HG03064 (cell line): ENCODE data around the gene HECTD2.
"Not testable (repeated sequence)": the region's sequence is repeated elsewhere in the genome, so short reads cannot be mapped to it uniquely, and the experiment has no call there.

ENCODE experiments used
- ATAC-seq: cut with Tn5 transposase; IDR thresholded peaks from one replicate; pipeline ENCODE4 v1.9.1; 2021; ENCODE audit warnings: low read depth; ENCODE audit not compliant: unreplicated experiment

The HECTD2 gene

GRCh38 chr10:91410638-91411371, 661 bp downstream of the HECTD2 start:
- no peak for ATAC-seq

GRCh38 chr10:91411621-91412020, 1.5 kb downstream of the HECTD2 start:
- ATAC-seq, result no peak

GRCh38 chr10:91412354-91413087, 2.4 kb downstream of the HECTD2 start:
- no peak for ATAC-seq

GRCh38 chr10:91415816-91416215, 5.7 kb downstream of the HECTD2 start:
- no peak for ATAC-seq

GRCh38 chr10:91416339-91416855, 6.3 kb downstream of the HECTD2 start:
- ATAC-seq, result no peak

- no peak for ATAC-seq
Measured at GRCh38 chr10:91418416-91418815, 8.3 kb downstream of the HECTD2 start.

- ATAC-seq, result no peak
Measured at GRCh38 chr10:91420868-91421267, 10.7 kb downstream of the HECTD2 start.

GRCh38 chr10:91422915-91423314, 12.8 kb downstream of the HECTD2 start:
- no peak for ATAC-seq

GRCh38 chr10:91424016-91424415, 13.9 kb downstream of the HECTD2 start:
- ATAC-seq, result no peak

GRCh38 chr10:91432175-91432574, 22.0 kb downstream of the HECTD2 start:
- ATAC-seq, result no peak

- no peak for ATAC-seq
Measured at GRCh38 chr10:91433620-91434019, 23.5 kb downstream of the HECTD2 start.

GRCh38 chr10:91434041-91434440, 23.9 kb downstream of the HECTD2 start:
- ATAC-seq, result no peak

GRCh38 chr10:91435241-91435640, 25.1 kb downstream of the HECTD2 start:
- no peak for ATAC-seq

- not testable (repeated sequence) for ATAC-seq
Measured at GRCh38 chr10:91438228-91438627, 28.1 kb downstream of the HECTD2 start.

GRCh38 chr10:91444211-91445182, 34.4 kb downstream of the HECTD2 start:
- ATAC-seq, result no peak

GRCh38 chr10:91452063-91452462, 41.9 kb downstream of the HECTD2 start:
- ATAC-seq, result no peak

GRCh38 chr10:91453535-91453934, 43.4 kb downstream of the HECTD2 start:
- ATAC-seq, result no peak

- not testable (repeated sequence) for ATAC-seq
Measured at GRCh38 chr10:91455135-91455534, 45.0 kb downstream of the HECTD2 start.

GRCh38 chr10:91460681-91461080, 50.5 kb downstream of the HECTD2 start:
- ATAC-seq, result no peak

GRCh38 chr10:91462423-91462822, 52.3 kb downstream of the HECTD2 start:
- ATAC-seq, result no peak

- no peak for ATAC-seq
Measured at GRCh38 chr10:91464500-91464899, 54.4 kb downstream of the HECTD2 start.
